ENCODE measurements around the gene TMEM145. TPM values are rescaled to one million over a fixed set of nuclear protein-coding genes. Genes with fewer than 3 reads are reported as not detected.

The TMEM145 gene
- total RNA-seq, 1 experiment from 2014 or later: 4.9 TPM

- peaks cover 13% of the 10 kb centered on the region for H3K36me3 ChIP-seq (ENCODE audit: insufficient read depth, low read length, poor library complexity, severe bottlenecking)
- DNase-seq (ENCODE audit: low spot score): no peak
- H3K4me1 ChIP-seq (ENCODE audit: insufficient read depth, low read length, poor library complexity, severe bottlenecking): no peaks in the 10 kb centered on the region
- intact Hi-C loops (cut with micrococcal nuclease; ENCODE audit: unreplicated experiment): no loop called here
- ChIA-PET POLR2A (ENCODE audit: low non-redundant PET) (no interaction called here), CTCF (no interaction called here)
- H3K4me3 ChIP-seq (ENCODE audit: low read depth, low read length, poor library complexity, severe bottlenecking): no peak overlapping the region
- no TSS peak for BruUV-seq (replicated peaks)
- H3K27me3 ChIP-seq (replicated peaks; ENCODE audit: insufficient read depth, low read depth, low read length, poor library complexity): no peaks in the 10 kb centered on the region
- H3K9me3 ChIP-seq (ENCODE audit: low read depth, low read length, poor library complexity, severe bottlenecking): peaks cover 5% of the 10 kb centered on the region
- H3K27ac ChIP-seq (ENCODE audit: low read depth, low read length, poor library complexity, severe bottlenecking): no peak overlapping the region
- TF ChIP-seq CTCF (conservative IDR thresholded peaks at IDR 0.05; ENCODE audit: low read depth, low read length) (no peak), EZH2 (IDR thresholded peaks at IDR 0.05; ENCODE audit: borderline replicate concordance, low read depth, low read length, poor library complexity, severe bottlenecking) (no peak)
These were observed 50.7 kb downstream of the TMEM145 start for GRCh38 chr19:42363614-42364346.

- Histone ChIP-seq H3K36me3 (ENCODE audit: insufficient read depth, low read length, poor library complexity, severe bottlenecking) (peaks cover 13% of the 10 kb centered on the region), H3K27ac (ENCODE audit: low read depth, low read length, poor library complexity, severe bottlenecking) (no peak overlapping the region), H3K27me3 (replicated peaks; ENCODE audit: insufficient read depth, low read depth, low read length, poor library complexity) (no peaks in the 10 kb centered on the region), H3K9me3 (ENCODE audit: low read depth, low read length, poor library complexity, severe bottlenecking) (peaks cover 5% of the 10 kb centered on the region), H3K4me1 (ENCODE audit: insufficient read depth, low read length, poor library complexity, severe bottlenecking) (no peaks in the 10 kb centered on the region), H3K4me3 (ENCODE audit: low read depth, low read length, poor library complexity, severe bottlenecking) (no peak overlapping the region)
- no TSS peak for BruUV-seq (replicated peaks)
- intact Hi-C loops (cut with micrococcal nuclease; ENCODE audit: unreplicated experiment): no loop called here
- ChIA-PET POLR2A (ENCODE audit: low non-redundant PET) (no interaction called here), CTCF (no interaction called here)
- no peak for TF ChIP-seq EZH2 (IDR thresholded peaks at IDR 0.05; ENCODE audit: borderline replicate concordance, low read depth, low read length, poor library complexity, severe bottlenecking)
- TF ChIP-seq CTCF (conservative IDR thresholded peaks at IDR 0.05; ENCODE audit: low read depth, low read length): no peak
- DNase-seq (ENCODE audit: low spot score): no peak
These were observed 53.6 kb downstream of the TMEM145 start for GRCh38 chr19:42366673-42367072.

- no TSS peak for BruUV-seq (replicated peaks)
- Histone ChIP-seq H3K4me3 (ENCODE audit: low read depth, low read length, poor library complexity, severe bottlenecking) (no peak overlapping the region), H3K9me3 (ENCODE audit: low read depth, low read length, poor library complexity, severe bottlenecking) (peaks cover 5% of the 10 kb centered on the region), H3K36me3 (ENCODE audit: insufficient read depth, low read length, poor library complexity, severe bottlenecking) (peaks cover 12% of the 10 kb centered on the region), H3K27ac (ENCODE audit: low read depth, low read length, poor library complexity, severe bottlenecking) (no peak overlapping the region), H3K27me3 (replicated peaks; ENCODE audit: insufficient read depth, low read depth, low read length, poor library complexity) (no peaks in the 10 kb centered on the region), H3K4me1 (ENCODE audit: insufficient read depth, low read length, poor library complexity, severe bottlenecking) (no peaks in the 10 kb centered on the region)
- intact Hi-C loops (cut with micrococcal nuclease; ENCODE audit: unreplicated experiment): no loop called here
- TF ChIP-seq EZH2 (IDR thresholded peaks at IDR 0.05; ENCODE audit: borderline replicate concordance, low read depth, low read length, poor library complexity, severe bottlenecking) (no peak), CTCF (conservative IDR thresholded peaks at IDR 0.05; ENCODE audit: low read depth, low read length) (no peak)
- ChIA-PET POLR2A (ENCODE audit: low non-redundant PET) (no interaction called here), CTCF (no interaction called here)
- no peak for DNase-seq (ENCODE audit: low spot score)
These were observed 54.8 kb downstream of the TMEM145 start for GRCh38 chr19:42367929-42368328.

All from A673 (cell line).